Loucy (cell line): Measurements from ENCODE around the gene TSPEAR.

ENCODE experiments used
- H2AFZ ChIP-seq: fragments of 200-600 bp; sonication (generic); 2 replicates; pipeline ENCODE4 v1.6.0; 2016; ENCODE audit warnings: antibody characterized with exemption, mild to moderate bottlenecking, low read length, moderate library complexity
- H3F3A ChIP-seq: fragments of 200-600 bp; 2 replicates; pipeline ENCODE4 v1.6.0; 2016; ENCODE audit warnings: antibody characterized with exemption, low read depth, mild to moderate bottlenecking
- H3K27me3 ChIP-seq: fragments of 200-600 bp; sonication (generic); 2 replicates; pipeline ENCODE4 v1.6.1; 2014; ENCODE audit warnings: low read length, mild to moderate bottlenecking; ENCODE audit not compliant: insufficient read depth, poor library complexity, severe bottlenecking
- H3K36me3 ChIP-seq: fragments of 200-600 bp; sonication (generic); 2 replicates; pipeline ENCODE4 v1.6.1; 2016; ENCODE audit warnings: low read length; ENCODE audit not compliant: insufficient read depth
- H3K4me1 ChIP-seq: fragments of 200-600 bp; sonication (generic); 2 replicates; pipeline ENCODE4 v1.5.1; 2014; ENCODE audit warnings: low read length, mild to moderate bottlenecking; ENCODE audit not compliant: insufficient read depth, poor library complexity, severe bottlenecking
- H3K4me2 ChIP-seq: fragments of 200-600 bp; sonication (generic); 2 replicates; pipeline ENCODE4 v1.6.0; 2014; ENCODE audit warnings: antibody characterized with exemption, low read length, low read depth, mild to moderate bottlenecking; ENCODE audit not compliant: poor library complexity, severe bottlenecking
- H3K4me3 ChIP-seq: fragments of 200-600 bp; sonication (generic); 2 replicates; pipeline ENCODE4 v1.5.1; 2014; ENCODE audit warnings: low read length, mild to moderate bottlenecking, mixed read lengths; ENCODE audit not compliant: poor library complexity, severe bottlenecking
- H3K79me2 ChIP-seq: fragments of 200-600 bp; sonication (generic); 2 replicates; pipeline ENCODE4 v1.6.1; 2014; ENCODE audit warnings: low read length; ENCODE audit not compliant: insufficient read depth
- H3K9ac ChIP-seq: fragments of 200-600 bp; sonication (generic); 2 replicates; pipeline ENCODE4 v1.6.0; 2014; ENCODE audit warnings: mild to moderate bottlenecking, low read depth, low read length, moderate library complexity; ENCODE audit not compliant: poor library complexity, severe bottlenecking
- H3K9me2 ChIP-seq: fragments of 200-600 bp; sonication (generic); replicated peaks from 2 replicates; pipeline ENCODE4 v1.6.1; 2016; ENCODE audit warnings: low read depth, low read length, mixed read lengths
- H3K9me3 ChIP-seq: fragments of 200-600 bp; sonication (generic); 2 replicates; pipeline ENCODE4 v1.6.1; 2014; ENCODE audit warnings: mild to moderate bottlenecking, antibody characterized with exemption, low read length, low read depth; ENCODE audit not compliant: insufficient read depth
- H4K20me1 ChIP-seq: fragments of 200-600 bp; sonication (generic); 2 replicates; pipeline ENCODE4 v1.6.0; 2014; ENCODE audit warnings: antibody characterized with exemption, low read length, mild to moderate bottlenecking; ENCODE audit not compliant: insufficient read depth, poor library complexity, severe bottlenecking
- CTCF ChIP-seq: fragments of 200-600 bp; sonication (generic); conservative IDR thresholded peaks from 2 replicates; pipeline ENCODE4 v1.5.1; 2014; ENCODE audit warnings: mild to moderate bottlenecking, antibody characterized with exemption, low read length
- EZH2phosphoT487 ChIP-seq: fragments of 200-600 bp; IDR thresholded peaks from 2 replicates; pipeline ENCODE4 v1.6.1; 2018; ENCODE audit warnings: antibody characterized with exemption, mild to moderate bottlenecking, moderate library complexity, borderline replicate concordance

The TSPEAR gene

GRCh38 chr21:44729336-44730027 is 18.1 kb upstream of the TSPEAR start:
- no peaks in the 10 kb centered on the region for H3K27me3 ChIP-seq
- H3F3A ChIP-seq = no peaks in the 10 kb centered on the region
- no peaks in the 10 kb centered on the region for H3K79me2 ChIP-seq
- no peaks in the 10 kb centered on the region for H3K9me2 ChIP-seq
- no peak for TF ChIP-seq EZH2phosphoT487
- TF ChIP-seq CTCF = no peak
- no peaks in the 10 kb centered on the region for H4K20me1 ChIP-seq
- H3K36me3 ChIP-seq = no peaks in the 10 kb centered on the region
- H3K9ac ChIP-seq = no peak overlapping the region
- H3K4me3 ChIP-seq = no peak overlapping the region
- no peaks in the 10 kb centered on the region for H3K4me1 ChIP-seq
- H2AFZ ChIP-seq = no peak overlapping the region
- no peak overlapping the region for H3K4me2 ChIP-seq
- no peaks in the 10 kb centered on the region for H3K9me3 ChIP-seq

GRCh38 chr21:44728716-44729115 is 17.3 kb upstream of the TSPEAR start:
- no peak overlapping the region for H3K4me3 ChIP-seq
- no peak overlapping the region for H3K9ac ChIP-seq
- no peaks in the 10 kb centered on the region for H3K27me3 ChIP-seq
- no peaks in the 10 kb centered on the region for H3K9me3 ChIP-seq
- no peak overlapping the region for H3K4me2 ChIP-seq
- H3K36me3 ChIP-seq = no peaks in the 10 kb centered on the region
- H2AFZ ChIP-seq = no peak overlapping the region
- no peaks in the 10 kb centered on the region for H3K9me2 ChIP-seq
- H4K20me1 ChIP-seq = no peaks in the 10 kb centered on the region
- H3K79me2 ChIP-seq = no peaks in the 10 kb centered on the region
- TF ChIP-seq EZH2phosphoT487 = no peak
- no peak for TF ChIP-seq CTCF
- no peaks in the 10 kb centered on the region for H3K4me1 ChIP-seq
- H3F3A ChIP-seq = no peaks in the 10 kb centered on the region

GRCh38 chr21:44727757-44728156 is 16.4 kb upstream of the TSPEAR start:
- Histone ChIP-seq H3K4me1 (peaks cover 5% of the 10 kb centered on the region), H3K9me3 (no peaks in the 10 kb centered on the region), H3K36me3 (no peaks in the 10 kb centered on the region), H3K79me2 (no peaks in the 10 kb centered on the region), H3F3A (no peaks in the 10 kb centered on the region), H3K4me2 (no peak overlapping the region), H3K9ac (no peak overlapping the region), H3K27me3 (no peaks in the 10 kb centered on the region), H2AFZ (no peak overlapping the region), H3K4me3 (no peak overlapping the region), H4K20me1 (no peaks in the 10 kb centered on the region), H3K9me2 (no peaks in the 10 kb centered on the region)
- TF ChIP-seq CTCF (no peak), EZH2phosphoT487 (no peak)
